SK-N-SH (cell line): ENCODE measurements around the gene ZDHHC8. TPM values are rescaled to one million over a fixed set of nuclear protein-coding genes. Genes with fewer than 3 reads are reported as not detected.

Experiments used
- CTCF ChIA-PET: fragments of 300-600, 350-600 bp; formaldehyde crosslinking; extraction: SDS; loops from one replicate; lab custom pipeline; 2021; lab: Yijun Ruan, JAX
- POLR2A ChIA-PET: fragments of 350-600 bp; sonication (Branson Sonifier 250); formaldehyde crosslinking; extraction: SDS; loops from one replicate; lab custom pipeline; 2020; ENCODE audit warnings: antibody characterized with exemption, inconsistent platforms; lab: Yijun Ruan, JAX
- DNase-seq: peaks from one replicate; pipeline ENCODE4 v3.0.0; 2012
- H2AFZ ChIP-seq: fragments of 200-600 bp; sonication (generic); 2 replicates; pipeline ENCODE4 v1.8.1; 2016; ENCODE audit warnings: antibody characterized with exemption, mild to moderate bottlenecking, low read depth
- H3F3A ChIP-seq: fragments of 200-600 bp; sonication (generic); replicated peaks from 2 replicates; pipeline ENCODE3; 2016; ENCODE audit warnings: antibody characterized with exemption, mild to moderate bottlenecking; ENCODE audit not compliant: insufficient read depth
- H3K27ac ChIP-seq, 2 experiments: fragments of 200-500 bp in 1 of 2; fragments of 200-600 bp in 1 of 2; sonication (Bioruptor generic) in 1 of 2; sonication (generic), shearing (Covaris generic) in 1 of 2; 2 replicates each; pipeline versions ENCODE4 v1.5.1 to v1.6.1; 2014 to 2016; ENCODE audit warnings: low read depth in 2 of 2, inconsistent platforms in 1 of 2, low read length in 1 of 2, mild to moderate bottlenecking in 1 of 2, mixed read lengths in 1 of 2
- H3K27me3 ChIP-seq: fragments of 200-600 bp; sonication (generic), shearing (Covaris generic); 2 replicates; pipeline ENCODE4 v1.6.1; 2016; ENCODE audit warnings: mixed run types; ENCODE audit not compliant: insufficient read depth
- H3K36me3 ChIP-seq, 2 experiments: fragments of 200-500 bp in 1 of 2; fragments of 200-600 bp in 1 of 2; sonication (Bioruptor generic) in 1 of 2; sonication (generic) in 1 of 2; replicated peaks in 1 of 2; 2 replicates each; pipeline versions ENCODE3 to v1.5.1; 2014 to 2016; ENCODE audit warnings: low read length in 1 of 2, mild to moderate bottlenecking in 1 of 2; ENCODE audit not compliant: insufficient read depth in 2 of 2, control insufficient read depth in 1 of 2
- H3K4me1 ChIP-seq, 2 experiments: fragments of 200-500 bp in 1 of 2; fragments of 200-600 bp in 1 of 2; sonication (Bioruptor generic) in 1 of 2; sonication (generic), shearing (Covaris generic) in 1 of 2; 2 replicates each; pipeline versions ENCODE4 v1.5.1 to v1.6.1; 2014 to 2016; ENCODE audit warnings: low read depth in 1 of 2, low read length in 1 of 2, mixed run types in 1 of 2; ENCODE audit not compliant: insufficient read depth in 2 of 2, control insufficient read depth in 1 of 2
- H3K4me2 ChIP-seq: fragments of 200-600 bp; sonication (generic), shearing (Covaris generic); 2 replicates; pipeline ENCODE4 v1.6.1; 2017; ENCODE audit warnings: mixed run types
- H3K4me3 ChIP-seq, 2 experiments: fragments of 200-500 bp in 1 of 2; fragments of 200-600 bp in 1 of 2; sonication (Bioruptor generic) in 1 of 2; sonication (generic), shearing (Covaris generic) in 1 of 2; 2 replicates each; pipeline versions ENCODE4 v1.5.1 to v1.8.1; 2014 to 2016; ENCODE audit warnings: low read depth in 2 of 2, inconsistent platforms in 1 of 2, low read length in 1 of 2, mild to moderate bottlenecking in 1 of 2, mixed read lengths in 1 of 2, moderate library complexity in 1 of 2
- H3K79me2 ChIP-seq: fragments of 200-600 bp; sonication (generic); 2 replicates; pipeline ENCODE4 v1.8.1; 2017; ENCODE audit warnings: mild to moderate bottlenecking; ENCODE audit not compliant: insufficient read depth
- H3K9ac ChIP-seq: fragments of 200-600 bp; sonication (generic); 2 replicates; pipeline ENCODE4 v1.6.1; 2017; ENCODE audit warnings: mixed run types
- H3K9me2 ChIP-seq: fragments of 200-600 bp; sonication (generic); 2 replicates; pipeline ENCODE4 v1.6.1; 2017; ENCODE audit warnings: mixed run types
- H3K9me3 ChIP-seq: fragments of 200-600 bp; sonication (generic); 2 replicates; pipeline ENCODE4 v1.6.1; 2017; ENCODE audit warnings: mixed run types, mild to moderate bottlenecking, moderate library complexity
- H4K20me1 ChIP-seq: fragments of 200-600 bp; sonication (generic); 2 replicates; pipeline ENCODE4 v1.6.1; 2017; ENCODE audit warnings: mild to moderate bottlenecking, mixed run types; ENCODE audit not compliant: insufficient read depth
- CTCF ChIP-seq: fragments of 200-600 bp; sonication (generic); IDR thresholded peaks from 2 replicates; pipeline ENCODE4 v1.6.1; 2017; ENCODE audit warnings: antibody characterized with exemption, mild to moderate bottlenecking, moderate library complexity
- FOXJ3 ChIP-seq: sonication (generic); formaldehyde crosslinking; IDR thresholded peaks from 2 replicates; pipeline ENCODE4 v1.5.1; 2020; ENCODE audit warnings: mild to moderate bottlenecking, missing genetic modification reagents
- GABPA ChIP-seq: IDR thresholded peaks from 2 replicates; pipeline ENCODE4 v1.4.0; 2012; ENCODE audit warnings: low read depth, mild to moderate bottlenecking
- GATA2 ChIP-seq: sonication (generic); formaldehyde crosslinking; IDR thresholded peaks from 2 replicates; pipeline ENCODE4 v1.5.0; 2020; ENCODE audit warnings: mild to moderate bottlenecking, missing genetic modification reagents
- RAD21 ChIP-seq: IDR thresholded peaks from 2 replicates; pipeline ENCODE4 v1.6.1; 2012; ENCODE audit warnings: mild to moderate bottlenecking, low read length
- RCOR1 ChIP-seq: fragments of 150-350 bp; IDR thresholded peaks from 2 replicates; pipeline ENCODE4 v1.6.1; 2017; ENCODE audit warnings: antibody characterized with exemption, low read length
- RXRA ChIP-seq: IDR thresholded peaks from 2 replicates; pipeline ENCODE4 v1.4.0; 2012; ENCODE audit warnings: low read depth, mild to moderate bottlenecking, borderline replicate concordance
- SIN3A ChIP-seq: IDR thresholded peaks from 2 replicates; pipeline ENCODE4 v1.6.1; 2012; ENCODE audit warnings: low read depth, mild to moderate bottlenecking, low read length, moderate library complexity, borderline replicate concordance
- USF2 ChIP-seq: fragments of 150-350 bp; IDR thresholded peaks from 2 replicates; pipeline ENCODE4 v1.6.1; 2017; ENCODE audit warnings: antibody characterized with exemption, low read length, low read depth, borderline replicate concordance
- WGBS: methylation state at CpG from one replicate; pipeline ENCODE4 v1.1.6; 2017; ENCODE audit warnings: low lambda C conversion rate; 5-methylcytosine and 5-hydroxymethylcytosine counted together
- polyA plus RNA-seq, 3 experiments: library from polyadenylated mRNA; depleted of rRNA; stranded (reverse); fragments of >200 nt; gene quantifications; 2 replicates each; pipeline ENCODE4 v1.2.3, GENCODE V29; 2012

The ZDHHC8 gene
- polyA plus RNA-seq, 1 of the 3 experiments (the other 2 are of a cell fraction): 65.3 TPM

GRCh38 chr22:20181194-20181883 is 49.7 kb downstream of the ZDHHC8 start (continued):
- TF ChIP-seq USF2 (no peak), RAD21 (no peak), GATA2 (CRISPR knock-in tag) (no peak)

- ChIA-PET POLR2A (no interaction called here), CTCF (interaction anchor here (0.6 to 0.9 kb wide), 2 partner anchors 10 to 14 kb away, joined by 3 read pairs; no protein-coding TSS in a partner anchor)
- no peaks in the 10 kb centered on the region for H3F3A ChIP-seq
- no peak overlapping the region for H3K4me3 ChIP-seq
- no peak for DNase-seq
- no peaks in the 10 kb centered on the region for H4K20me1 ChIP-seq
- no peaks in the 10 kb centered on the region for H3K9me2 ChIP-seq
- no peak overlapping the region for H3K27ac ChIP-seq
- H3K36me3 ChIP-seq: no peaks in the 10 kb centered on the region
- no peak overlapping the region for H2AFZ ChIP-seq
- 86% methylated on average over 17 of the region's 18 CpGs for WGBS
- H3K27me3 ChIP-seq: no peaks in the 10 kb centered on the region
- TF ChIP-seq FOXJ3 (no peak), RXRA (no peak), CTCF (no peak), RCOR1 (no peak), SIN3A (no peak)
- no peaks in the 10 kb centered on the region for H3K4me1 ChIP-seq
- H3K9me3 ChIP-seq: no peaks in the 10 kb centered on the region
- no peak overlapping the region for H3K4me2 ChIP-seq
- no peaks in the 10 kb centered on the region for H3K79me2 ChIP-seq
- H3K9ac ChIP-seq: no peak overlapping the region
These were observed 50.3 kb downstream of the ZDHHC8 start for GRCh38 chr22:20181884-20182236.

GRCh38 chr22:20182365-20182764 is 50.8 kb downstream of the ZDHHC8 start:
- H3K9me2 ChIP-seq: no peaks in the 10 kb centered on the region
- TF ChIP-seq GABPA: no peak
- CTCF ChIA-PET: interaction anchor here (0.6 to 0.9 kb wide), 2 partner anchors 10 to 13 kb away, joined by 3 read pairs; no protein-coding TSS in a partner anchor
- no peak overlapping the region for H3K4me3 ChIP-seq
- H3K4me1 ChIP-seq: no peaks in the 10 kb centered on the region
- POLR2A ChIA-PET: no interaction called here
- no peak overlapping the region for H3K4me2 ChIP-seq
- no peak overlapping the region for H3K27ac ChIP-seq
- H4K20me1 ChIP-seq: no peaks in the 10 kb centered on the region
- no peaks in the 10 kb centered on the region for H3F3A ChIP-seq
- no peaks in the 10 kb centered on the region for H3K36me3 ChIP-seq
- no peaks in the 10 kb centered on the region for H3K9me3 ChIP-seq
- no peak overlapping the region for H3K9ac ChIP-seq
- H3K79me2 ChIP-seq: no peaks in the 10 kb centered on the region
- DNase-seq: no peak
- whole genome bisulfite sequencing: 43% methylated on average over 3 of the region's 9 CpGs
- H2AFZ ChIP-seq: no peak overlapping the region
- no peaks in the 10 kb centered on the region for H3K27me3 ChIP-seq
